ENCODE data around the gene MOCS3. TPM values are rescaled to one million over a fixed set of nuclear protein-coding genes. Genes with fewer than 3 reads are reported as not detected.

MOCS3 gene
- total and polyA plus RNA-seq, 2 of the 13 experiments (the other 11 are each of a cell fraction or from before 2014, with no cell fraction given) = 3.7 to 8.4 TPM

DNA sequence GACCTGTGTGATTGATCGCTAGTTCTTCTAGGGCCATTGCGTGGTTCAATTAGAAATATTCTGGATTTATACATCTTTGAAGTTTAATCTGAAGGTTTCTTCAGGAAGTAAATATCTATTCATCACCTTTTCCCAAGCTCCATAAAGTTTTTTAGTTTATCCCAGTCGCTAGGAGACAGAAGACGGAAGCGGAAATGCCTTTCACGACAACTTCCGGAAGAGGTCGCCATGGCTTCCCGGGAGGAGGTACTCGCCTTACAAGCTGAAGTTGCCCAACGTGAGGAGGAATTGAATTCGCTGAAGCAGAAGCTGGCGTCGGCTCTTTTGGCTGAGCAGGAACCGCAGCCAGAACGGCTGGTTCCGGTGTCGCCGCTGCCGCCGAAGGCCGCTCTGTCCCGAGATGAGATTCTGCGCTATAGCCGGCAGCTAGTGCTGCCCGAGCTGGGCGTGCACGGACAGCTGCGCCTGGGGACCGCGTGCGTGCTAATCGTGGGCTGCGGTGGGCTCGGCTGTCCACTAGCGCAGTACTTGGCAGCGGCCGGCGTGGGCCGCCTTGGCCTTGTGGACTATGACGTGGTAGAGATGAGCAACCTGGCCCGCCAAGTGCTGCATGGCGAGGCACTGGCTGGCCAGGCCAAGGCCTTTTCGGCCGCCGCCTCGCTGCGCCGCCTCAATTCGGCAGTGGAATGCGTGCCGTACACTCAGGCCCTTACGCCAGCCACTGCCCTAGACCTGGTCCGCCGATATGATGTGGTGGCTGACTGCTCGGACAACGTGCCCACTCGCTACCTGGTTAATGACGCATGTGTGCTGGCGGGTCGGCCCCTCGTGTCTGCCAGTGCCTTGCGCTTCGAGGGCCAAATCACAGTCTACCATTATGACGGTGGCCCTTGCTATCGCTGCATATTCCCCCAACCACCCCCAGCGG lies at the start of gene MOCS3 (continued):
- TF ChIP-seq ATF4 (CRISPR knock-in tag; IDR thresholded peaks at IDR 0.05) (peak in 1 of 2 experiments; percentile 50; a peak in 2 of 4 replicates), ZNF556 (CRISPR knock-in tag; IDR thresholded peaks at IDR 0.05; ENCODE audit: borderline replicate concordance) (peak; percentile 83; the same call in 1 of the 2 replicates), U2AF1 (optimal IDR thresholded peaks at IDR 0.05; ENCODE audit: low read depth, low read length) (peak; percentile 55), ZNF749 (CRISPR knock-in tag; IDR thresholded peaks at IDR 0.05; ENCODE audit: borderline replicate concordance) (peak; percentile 56), ZFP36L2 (CRISPR knock-in tag; IDR thresholded peaks at IDR 0.05) (0 out of 2 replicates have a peak, but pooled peaks have one; percentile 70), ATM (IDR thresholded peaks at IDR 0.05; ENCODE audit: borderline replicate concordance) (no peak), ETS1 (CRISPR knock-in tag; IDR thresholded peaks at IDR 0.05) (no peak), ZNF883 (CRISPR knock-in tag; IDR thresholded peaks at IDR 0.05; ENCODE audit: not compliant biosample characterization) (no peak), NCOA1 (CRISPR knock-in tag; IDR thresholded peaks at IDR 0.05) (peak; percentile 87), ZSCAN20 (CRISPR knock-in tag; IDR thresholded peaks at IDR 0.05; ENCODE audit: borderline replicate concordance) (0 out of 2 replicates have a peak, but pooled peaks have one; percentile 91), ATF3 (CRISPR knock-in tag; IDR thresholded peaks at IDR 0.05) (peak; percentile 66)
- TF ChIP-seq, protein P1, sequence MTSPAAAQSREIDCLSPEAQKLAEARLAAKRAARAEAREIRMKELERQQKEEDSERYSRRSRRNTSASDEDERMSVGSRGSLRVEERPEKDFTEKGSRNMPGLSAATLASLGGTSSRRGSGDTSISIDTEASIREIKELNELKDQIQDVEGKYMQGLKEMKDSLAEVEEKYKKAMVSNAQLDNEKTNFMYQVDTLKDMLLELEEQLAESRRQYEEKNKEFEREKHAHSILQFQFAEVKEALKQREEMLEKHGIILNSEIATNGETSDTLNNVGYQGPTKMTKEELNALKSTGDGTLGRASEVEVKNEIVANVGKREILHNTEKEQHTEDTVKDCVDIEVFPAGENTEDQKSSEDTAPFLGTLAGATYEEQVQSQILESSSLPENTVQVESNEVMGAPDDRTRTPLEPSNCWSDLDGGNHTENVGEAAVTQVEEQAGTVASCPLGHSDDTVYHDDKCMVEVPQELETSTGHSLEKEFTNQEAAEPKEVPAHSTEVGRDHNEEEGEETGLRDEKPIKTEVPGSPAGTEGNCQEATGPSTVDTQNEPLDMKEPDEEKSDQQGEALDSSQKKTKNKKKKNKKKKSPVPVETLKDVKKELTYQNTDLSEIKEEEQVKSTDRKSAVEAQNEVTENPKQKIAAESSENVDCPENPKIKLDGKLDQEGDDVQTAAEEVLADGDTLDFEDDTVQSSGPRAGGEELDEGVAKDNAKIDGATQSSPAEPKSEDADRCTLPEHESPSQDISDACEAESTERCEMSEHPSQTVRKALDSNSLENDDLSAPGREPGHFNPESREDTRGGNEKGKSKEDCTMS (CRISPR knock-in tag; conservative IDR thresholded peaks at IDR 0.05) = no peak
- TF ChIP-seq, protein P2, sequence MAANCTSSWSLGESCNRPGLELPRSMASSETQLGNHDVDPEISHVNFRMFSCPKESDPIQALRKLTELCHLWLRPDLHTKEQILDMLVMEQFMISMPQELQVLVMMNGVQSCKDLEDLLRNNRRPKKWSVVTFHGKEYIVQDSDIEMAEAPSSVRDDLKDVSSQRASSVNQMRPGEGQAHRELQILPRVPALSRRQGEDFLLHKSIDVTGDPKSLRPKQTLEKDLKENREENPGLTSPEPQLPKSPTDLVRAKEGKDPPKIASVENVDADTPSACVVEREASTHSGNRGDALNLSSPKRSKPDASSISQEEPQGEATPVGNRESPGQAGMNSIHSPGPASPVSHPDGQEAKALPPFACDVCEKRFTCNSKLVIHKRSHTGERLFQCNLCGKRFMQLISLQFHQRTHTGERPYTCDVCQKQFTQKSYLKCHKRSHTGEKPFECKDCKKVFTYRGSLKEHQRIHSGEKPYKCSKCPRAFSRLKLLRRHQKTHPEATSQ (CRISPR knock-in tag; IDR thresholded peaks at IDR 0.05; ENCODE audit: borderline replicate concordance) = no peak
- TF ChIP-seq, protein P3, sequence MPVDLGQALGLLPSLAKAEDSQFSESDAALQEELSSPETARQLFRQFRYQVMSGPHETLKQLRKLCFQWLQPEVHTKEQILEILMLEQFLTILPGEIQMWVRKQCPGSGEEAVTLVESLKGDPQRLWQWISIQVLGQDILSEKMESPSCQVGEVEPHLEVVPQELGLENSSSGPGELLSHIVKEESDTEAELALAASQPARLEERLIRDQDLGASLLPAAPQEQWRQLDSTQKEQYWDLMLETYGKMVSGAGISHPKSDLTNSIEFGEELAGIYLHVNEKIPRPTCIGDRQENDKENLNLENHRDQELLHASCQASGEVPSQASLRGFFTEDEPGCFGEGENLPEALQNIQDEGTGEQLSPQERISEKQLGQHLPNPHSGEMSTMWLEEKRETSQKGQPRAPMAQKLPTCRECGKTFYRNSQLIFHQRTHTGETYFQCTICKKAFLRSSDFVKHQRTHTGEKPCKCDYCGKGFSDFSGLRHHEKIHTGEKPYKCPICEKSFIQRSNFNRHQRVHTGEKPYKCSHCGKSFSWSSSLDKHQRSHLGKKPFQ (CRISPR knock-in tag; IDR thresholded peaks at IDR 0.05; ENCODE audit: insufficient replicate concordance) = no peak

Data from HepG2 (cell line).